ENCODE measurements around the gene ADAMTSL1.

The ADAMTSL1 gene

DNA sequence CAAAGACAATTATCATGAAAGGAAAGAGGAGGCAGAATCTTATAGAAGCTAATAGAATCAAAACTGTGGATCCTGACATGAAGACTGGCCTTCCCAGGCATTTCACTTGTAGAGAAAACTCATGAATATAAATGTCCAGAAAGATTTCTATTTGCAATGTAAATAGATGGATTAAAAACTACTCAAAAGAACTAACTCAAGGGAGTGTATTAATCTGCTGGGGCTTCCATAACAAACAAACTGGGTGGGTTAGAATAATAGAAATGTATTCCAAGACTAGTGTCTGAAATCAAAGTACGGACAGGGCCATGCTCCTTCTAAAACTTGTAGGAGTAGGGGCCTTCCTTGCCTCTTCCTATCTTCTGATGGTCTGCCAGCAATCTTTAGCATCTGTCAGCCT lies 267.4 kb downstream of the ADAMTSL1 start:
- no peak for DNase-seq (ENCODE audit: low read depth)

- no peak for DNase-seq (ENCODE audit: low read depth)
Observed at GRCh38 chr9:18741945-18742344, 268.0 kb downstream of the ADAMTSL1 start.

- DNase-seq (ENCODE audit: low read depth) = no peak
Observed at GRCh38 chr9:18743421-18743820, 269.5 kb downstream of the ADAMTSL1 start.

DNA sequence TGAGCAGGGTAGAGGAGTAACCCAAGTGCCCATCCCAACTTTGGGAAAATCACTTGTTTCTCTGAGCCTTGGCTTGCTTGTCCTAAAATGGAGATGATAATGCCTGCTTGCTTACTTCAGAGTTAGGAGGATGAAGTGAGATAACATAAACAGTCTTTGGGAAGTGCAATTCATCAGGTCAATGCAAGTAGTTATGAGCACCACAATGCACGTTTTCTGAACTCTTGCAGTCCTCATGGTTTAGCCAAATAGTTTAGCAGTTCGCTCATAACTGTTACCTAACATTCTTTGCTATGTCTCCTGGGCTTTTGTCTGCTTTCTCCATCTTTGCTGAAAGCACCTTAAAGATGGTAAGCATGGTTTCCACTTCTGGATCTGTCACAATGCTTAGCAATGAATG lies 270.0 kb downstream of the ADAMTSL1 start:
- no peak for DNase-seq (ENCODE audit: low read depth)

- no peak for DNase-seq (ENCODE audit: low read depth)
Observed at GRCh38 chr9:18745710-18746109, 271.8 kb downstream of the ADAMTSL1 start.

DNA sequence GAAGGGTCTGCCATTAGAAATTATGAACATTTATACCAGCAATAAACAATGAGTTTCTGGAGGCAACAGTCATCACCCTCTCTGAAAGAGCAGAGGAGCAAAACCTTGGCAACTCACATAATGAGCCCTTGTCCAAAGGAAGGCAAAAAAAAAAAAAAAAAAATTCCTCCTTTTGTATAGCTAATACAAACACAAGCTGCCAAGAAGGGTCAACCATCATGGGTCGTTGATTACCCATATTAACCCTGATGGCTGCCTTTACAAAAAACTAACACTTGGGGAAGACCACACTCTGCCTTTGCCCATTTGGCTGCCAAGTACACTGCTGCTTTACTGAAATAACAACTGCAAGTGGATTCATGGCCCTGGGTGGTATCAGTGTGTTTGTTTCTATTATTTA lies 272.7 kb downstream of the ADAMTSL1 start:
- no peak for DNase-seq (ENCODE audit: low read depth)

DNA sequence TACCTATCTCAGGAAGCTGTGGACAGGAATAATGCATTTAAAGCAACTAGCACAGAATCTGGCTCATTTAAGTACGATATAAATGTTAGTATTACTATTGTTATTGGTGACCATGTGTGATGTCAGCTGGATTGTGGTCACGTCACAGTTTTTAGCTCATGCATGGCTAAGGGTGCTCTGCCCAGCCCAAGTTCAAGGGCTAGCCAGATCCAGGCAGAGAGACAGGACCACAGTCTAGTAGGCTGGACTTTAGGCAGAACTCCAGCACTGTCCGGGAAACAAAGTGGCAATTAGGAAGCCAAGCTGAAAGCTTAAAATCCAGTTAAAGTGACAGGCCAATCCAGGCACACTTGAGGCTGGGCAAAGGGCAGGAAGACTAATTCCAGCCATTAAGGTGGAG lies 273.6 kb downstream of the ADAMTSL1 start:
- no peak for DNase-seq (ENCODE audit: low read depth)

GRCh38 chr9:18748251-18748701 lies 274.3 kb downstream of the ADAMTSL1 start:
- no peak for DNase-seq (ENCODE audit: low read depth)

- DNase-seq (ENCODE audit: low read depth) = no peak
Observed at GRCh38 chr9:18749711-18750110, 275.8 kb downstream of the ADAMTSL1 start.

DNA sequence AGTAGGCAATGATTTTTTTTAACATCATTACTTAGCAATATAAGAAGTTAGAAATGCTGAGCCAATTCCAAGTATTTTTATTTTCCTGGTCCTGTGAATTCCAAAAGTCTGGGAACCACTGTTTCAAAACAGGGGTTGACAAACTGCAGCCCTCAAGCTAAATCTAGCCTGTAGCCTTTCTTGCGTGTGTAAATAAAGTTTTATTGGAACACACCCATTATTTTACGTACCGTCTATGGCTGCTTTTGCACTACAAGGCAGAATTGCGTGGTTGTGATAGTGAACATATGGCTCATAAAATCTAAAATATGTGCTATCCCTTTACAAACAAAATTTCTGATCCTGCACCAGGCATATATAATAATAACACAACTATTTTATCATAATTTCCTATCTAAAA lies 280.0 kb downstream of the ADAMTSL1 start:
- no peak for DNase-seq (ENCODE audit: low read depth)

DNA sequence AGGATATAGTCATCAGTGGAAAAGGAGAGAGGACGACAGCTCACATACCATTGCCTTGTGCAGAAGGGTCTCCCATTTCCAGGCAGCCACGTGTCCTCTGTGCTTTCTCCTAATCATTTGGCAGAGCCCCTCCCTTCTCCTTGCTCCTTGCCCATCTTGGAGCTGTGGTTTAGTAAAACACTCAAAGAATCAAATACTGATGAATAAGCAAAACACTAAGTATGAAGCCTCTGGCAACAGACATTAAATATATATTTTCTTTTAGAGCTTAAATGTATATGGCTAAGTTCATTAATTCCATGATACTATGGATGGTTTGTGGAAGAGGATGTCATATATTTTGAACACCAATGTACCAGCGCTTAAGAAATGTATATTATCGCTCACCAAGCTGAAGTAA lies 280.6 kb downstream of the ADAMTSL1 start:
- no peak for DNase-seq (ENCODE audit: low read depth)

- no peak for DNase-seq (ENCODE audit: low read depth)
Observed at GRCh38 chr9:18755263-18755662, 281.3 kb downstream of the ADAMTSL1 start.

- no peak for DNase-seq (ENCODE audit: low read depth)
Observed at GRCh38 chr9:18756712-18757125, 282.8 kb downstream of the ADAMTSL1 start.

DNA sequence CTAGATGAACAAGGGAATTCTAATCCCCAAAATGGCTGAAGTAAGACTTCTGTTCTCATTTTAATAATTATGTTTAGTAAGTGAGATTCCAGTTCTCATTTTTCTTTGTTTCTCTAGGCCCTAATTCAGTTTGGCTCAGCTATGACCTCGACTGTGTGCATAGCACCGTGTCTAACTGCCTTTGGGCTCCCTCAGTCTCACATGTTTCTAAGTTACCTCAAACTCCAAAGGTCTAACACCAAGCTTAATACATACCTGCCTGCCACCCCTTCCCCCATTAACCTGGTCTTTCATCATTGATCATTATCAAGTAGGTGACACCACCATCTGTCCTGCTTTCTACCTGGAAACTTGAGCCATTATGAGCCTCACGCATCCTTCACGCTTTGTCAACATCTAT lies 285.9 kb downstream of the ADAMTSL1 start:
- no peak for DNase-seq (ENCODE audit: low read depth)

GRCh38 chr9:18761742-18762300 lies 287.9 kb downstream of the ADAMTSL1 start:
- DNase-seq (ENCODE audit: low read depth) = no peak

- DNase-seq (ENCODE audit: low read depth) = no peak
Observed at GRCh38 chr9:18766989-18767550, 293.1 kb downstream of the ADAMTSL1 start.

DNA sequence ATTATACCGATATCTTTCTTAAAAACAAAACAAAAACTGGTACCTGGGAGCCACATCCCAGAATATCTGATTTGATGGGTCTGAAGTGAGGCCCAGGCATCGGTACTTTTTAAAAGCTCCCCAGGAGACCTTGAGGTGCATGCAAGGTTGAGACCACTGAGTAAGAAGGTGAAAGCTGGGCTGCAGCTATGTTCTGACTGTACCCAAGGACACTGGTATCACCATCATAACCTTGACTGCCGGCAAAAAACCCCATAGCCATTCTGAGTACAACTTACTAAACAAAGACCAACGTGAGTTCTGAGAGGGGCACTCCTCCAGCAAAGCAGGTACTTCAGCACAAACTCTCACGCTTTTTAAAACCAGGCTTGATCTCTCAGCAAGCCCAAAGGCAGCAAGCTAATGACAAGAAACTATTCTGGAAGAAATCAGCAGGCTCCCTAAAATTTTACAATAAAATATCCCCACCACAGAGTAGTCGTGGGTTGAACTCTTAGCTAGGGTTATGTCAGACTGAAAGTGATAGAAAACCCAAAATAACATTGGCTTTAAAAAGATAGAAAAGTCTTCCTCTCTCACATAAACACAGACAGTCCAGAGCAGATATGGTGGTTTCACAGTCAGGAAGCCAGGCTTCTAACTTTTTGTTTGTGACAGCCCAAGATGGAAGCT lies 295.1 kb downstream of the ADAMTSL1 start:
- DNase-seq (ENCODE audit: low read depth) = no peak

DNA sequence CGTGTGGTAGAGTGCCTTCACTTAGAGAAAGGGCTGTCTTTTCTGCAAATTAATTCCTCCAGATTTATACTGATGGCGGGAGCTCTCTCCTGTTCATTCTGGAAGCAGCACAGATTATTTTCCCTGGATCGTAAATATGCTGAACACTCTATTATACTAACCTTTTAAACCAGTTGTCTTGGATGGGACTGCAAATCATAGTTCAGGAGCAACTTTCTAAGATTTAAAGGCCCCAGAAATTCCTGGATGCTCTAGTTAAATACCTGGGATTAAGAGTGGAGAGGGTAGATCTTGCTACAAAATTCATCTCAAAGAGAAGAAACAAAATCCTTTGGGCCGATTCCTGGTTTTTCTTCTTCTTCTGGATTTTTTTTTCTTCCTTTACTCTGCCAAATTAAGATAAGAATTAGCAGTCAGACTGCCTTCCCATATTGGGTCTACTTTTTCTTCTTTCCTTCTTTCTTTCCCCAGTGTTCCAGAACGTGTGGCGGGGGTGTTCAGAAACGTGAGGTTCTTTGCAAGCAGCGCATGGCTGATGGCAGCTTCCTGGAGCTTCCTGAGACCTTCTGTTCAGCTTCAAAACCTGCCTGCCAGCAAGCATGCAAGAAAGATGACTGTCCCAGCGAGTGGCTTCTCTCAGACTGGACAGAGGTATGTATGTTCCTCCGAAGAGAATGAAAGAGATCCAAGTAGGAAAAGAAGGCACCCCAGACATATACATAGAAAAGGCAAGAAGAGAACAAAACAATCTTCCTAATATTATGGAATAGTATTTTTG lies 296.4 kb downstream of the ADAMTSL1 start:
- no peak for DNase-seq (ENCODE audit: low read depth)

GRCh38 chr9:18771011-18771410 lies 297.1 kb downstream of the ADAMTSL1 start:
- DNase-seq (ENCODE audit: low read depth) = no peak

DNA sequence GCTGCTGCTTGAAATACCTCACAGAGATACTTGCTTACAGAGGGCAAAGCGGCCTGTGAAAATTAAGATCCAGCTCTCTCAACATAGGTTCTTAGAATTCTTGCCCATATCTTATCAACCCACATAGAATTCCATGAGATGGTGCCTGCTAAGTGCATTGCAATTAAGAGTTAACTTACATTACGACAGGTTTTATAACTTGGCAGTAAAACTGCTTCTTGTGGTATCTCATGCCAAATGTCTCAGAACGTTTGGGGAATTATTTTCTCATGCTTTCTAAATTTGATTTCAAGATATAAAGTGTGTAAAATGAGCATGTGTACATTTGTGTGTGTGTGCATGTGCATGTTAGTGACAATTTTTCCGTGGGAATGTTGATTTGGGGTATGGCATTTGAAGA lies 297.8 kb downstream of the ADAMTSL1 start:
- no peak for DNase-seq (ENCODE audit: low read depth)

GRCh38 chr9:18775241-18775640 lies 301.3 kb downstream of the ADAMTSL1 start:
- DNase-seq (ENCODE audit: low read depth) = no peak

- DNase-seq (ENCODE audit: low read depth) = no peak
Observed at GRCh38 chr9:18775930-18776329, 302.0 kb downstream of the ADAMTSL1 start.
